Stimulated activated CD8-positive, alpha-beta memory T cell treated with anti-CD3 and anti-CD28 coated beads, Interleukin-4, amount 100 ng/mL, for 24 hours (primary cell): ENCODE measurements around the gene FANCD2.
"Not testable (repeated sequence)": the region's sequence is repeated elsewhere in the genome, so short reads cannot be mapped to it uniquely, and the experiment has no call there.

ENCODE experiments used
- DNase-seq: peaks from one replicate; pipeline ENCODE4 v3.0.0-alpha.2; 2020; ENCODE audit warnings: low read depth

FANCD2 gene

GRCh38 chr3:10108091-10108490 is 81.9 kb downstream of the FANCD2 start, which contains the start of gene FANCD2OS:
Gene FANCD2OS, minus strand, starts transcription at chr3:10108255. Its CDS starts 3,481 bp downstream, at chr3:10104774.
- DNase-seq, result no peak

- DNase-seq, result peak; percentile 86
These were observed 89.3 kb downstream of the FANCD2 start, which contains the start of gene BRK1 for GRCh38 chr3:10115326-10116137. Gene BRK1, plus strand, starts transcription at chr3:10115675. Its CDS starts 27 bp downstream, at chr3:10115702.

- DNase-seq, result no peak
These were observed 89.9 kb downstream of the FANCD2 start for GRCh38 chr3:10116138-10116460.

- no peak for DNase-seq
These were observed 90.7 kb downstream of the FANCD2 start for GRCh38 chr3:10116928-10117327.

DNA sequence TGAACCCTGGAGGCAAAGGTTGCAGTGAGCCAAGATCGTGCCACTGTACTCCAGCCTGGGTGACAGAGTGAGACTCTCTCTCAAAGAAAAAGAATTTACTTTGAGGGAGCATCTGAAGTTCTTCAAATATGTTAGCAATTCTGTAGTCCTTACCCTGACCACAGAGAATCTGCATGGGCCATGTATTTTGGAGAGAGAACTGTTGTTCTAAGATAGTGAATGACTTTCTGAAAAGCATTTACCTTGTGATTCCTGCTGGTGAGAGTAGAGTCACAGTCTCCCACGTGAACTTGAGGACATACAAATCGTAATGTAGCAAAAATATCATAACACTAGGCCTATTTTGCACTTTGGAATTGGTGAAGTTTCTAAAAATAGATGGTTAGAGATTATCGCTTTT is 93.1 kb downstream of the FANCD2 start:
- no peak for DNase-seq

DNA sequence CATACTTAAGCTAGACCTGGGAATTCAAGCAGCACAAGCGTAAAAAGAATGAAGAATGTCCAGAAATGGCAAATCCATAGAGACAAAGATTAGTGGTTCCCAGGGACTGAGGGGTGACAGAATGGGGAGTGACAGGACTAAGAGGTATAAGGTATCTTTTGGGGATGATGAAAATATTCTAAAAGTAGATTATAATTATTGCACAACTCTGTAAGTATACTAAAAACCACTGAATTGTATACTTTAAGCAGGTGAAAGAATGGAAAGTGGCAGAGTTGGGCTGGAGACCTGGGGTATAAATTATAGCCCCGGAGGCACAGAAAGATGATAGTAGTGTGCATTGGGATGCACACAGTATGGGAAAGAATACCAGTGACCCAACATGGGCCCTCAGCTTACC is 94.8 kb downstream of the FANCD2 start:
- DNase-seq, result no peak

DNA sequence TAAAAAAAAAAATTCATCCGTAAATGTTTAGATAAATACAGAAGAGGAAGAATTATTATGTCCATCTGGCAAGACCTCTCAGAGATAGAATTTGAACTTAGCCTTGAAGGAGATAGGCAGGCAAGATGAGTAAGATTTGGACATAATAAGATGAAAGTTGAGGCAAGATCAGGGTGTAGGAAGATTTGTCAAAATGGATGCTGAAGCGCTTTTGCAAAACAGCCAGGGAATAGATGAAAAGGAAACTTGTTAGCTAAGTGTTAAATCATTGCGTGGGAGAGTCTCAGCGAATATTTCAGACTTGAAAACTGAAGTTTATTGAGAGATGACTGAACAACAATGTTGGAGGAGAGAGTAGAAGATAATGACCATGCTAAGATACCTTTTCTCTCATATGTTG is 96.5 kb downstream of the FANCD2 start:
- no peak for DNase-seq

DNA sequence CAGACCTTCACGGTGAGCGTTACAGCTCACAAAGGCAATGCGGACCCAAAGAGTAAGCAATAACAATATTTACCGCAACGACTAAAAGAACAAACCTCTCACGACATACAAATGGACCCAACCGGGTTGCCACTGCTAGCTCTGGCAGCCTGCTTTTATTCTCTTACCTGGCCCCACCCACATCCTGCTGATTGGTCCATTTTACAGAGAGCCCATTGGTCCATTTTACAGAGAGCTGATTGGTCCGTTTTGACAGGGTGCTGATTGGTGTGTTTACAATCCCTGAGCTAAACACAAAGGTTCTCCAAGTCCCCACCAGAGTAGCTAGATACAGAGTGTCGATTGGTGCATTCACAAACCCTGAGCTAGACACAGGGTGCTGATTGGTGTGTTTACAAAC is 109.6 kb downstream of the FANCD2 start:
- not testable (repeated sequence) for DNase-seq

DNA sequence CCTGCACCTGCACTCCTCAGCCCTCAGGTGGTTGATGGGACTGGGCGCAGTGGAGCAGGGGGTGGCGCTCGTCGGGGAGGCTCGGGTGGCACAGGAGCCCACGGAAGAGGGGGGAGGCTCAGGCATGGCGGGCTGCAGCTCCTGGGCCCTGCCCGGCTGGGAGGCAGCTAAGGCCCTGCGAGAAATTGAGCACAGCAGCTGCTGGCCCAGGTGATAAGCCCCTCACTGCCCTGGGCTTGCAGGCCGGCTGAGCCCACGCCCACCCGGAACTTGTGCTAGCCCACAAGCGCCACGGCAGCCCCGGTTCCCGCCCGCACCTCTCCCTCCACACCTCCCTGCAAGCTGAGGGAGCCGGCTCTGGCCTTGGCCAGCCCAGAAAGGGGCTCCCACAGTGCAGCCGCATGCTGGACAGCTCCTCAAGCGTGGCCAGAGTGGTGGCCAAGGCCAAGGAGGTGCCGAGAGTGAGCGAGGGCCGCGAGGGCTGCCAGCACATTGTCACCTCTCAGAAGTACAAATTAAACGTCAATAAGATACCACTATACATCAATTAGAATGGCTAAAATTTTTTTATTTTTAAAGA is 110.3 kb downstream of the FANCD2 start:
- DNase-seq, result no peak

DNA sequence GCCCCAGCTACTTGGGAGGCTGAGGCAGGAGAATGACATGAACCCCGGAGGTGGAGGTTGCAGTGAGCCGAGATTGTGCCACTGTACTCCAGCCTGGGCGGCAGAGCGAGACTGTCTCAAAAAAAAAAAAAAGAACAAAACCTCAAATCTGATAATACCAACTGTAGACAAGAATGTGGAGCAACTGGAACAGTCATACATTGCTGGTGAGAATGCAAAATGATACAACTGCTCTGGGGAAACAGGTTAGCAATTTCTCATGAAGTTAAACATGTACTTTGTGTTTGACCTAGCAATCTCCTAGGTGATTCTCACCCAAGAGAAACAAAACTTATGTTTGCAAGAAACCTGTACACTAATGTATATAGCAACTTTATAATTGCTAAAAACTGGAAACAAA is 110.9 kb downstream of the FANCD2 start:
- no peak for DNase-seq

DNA sequence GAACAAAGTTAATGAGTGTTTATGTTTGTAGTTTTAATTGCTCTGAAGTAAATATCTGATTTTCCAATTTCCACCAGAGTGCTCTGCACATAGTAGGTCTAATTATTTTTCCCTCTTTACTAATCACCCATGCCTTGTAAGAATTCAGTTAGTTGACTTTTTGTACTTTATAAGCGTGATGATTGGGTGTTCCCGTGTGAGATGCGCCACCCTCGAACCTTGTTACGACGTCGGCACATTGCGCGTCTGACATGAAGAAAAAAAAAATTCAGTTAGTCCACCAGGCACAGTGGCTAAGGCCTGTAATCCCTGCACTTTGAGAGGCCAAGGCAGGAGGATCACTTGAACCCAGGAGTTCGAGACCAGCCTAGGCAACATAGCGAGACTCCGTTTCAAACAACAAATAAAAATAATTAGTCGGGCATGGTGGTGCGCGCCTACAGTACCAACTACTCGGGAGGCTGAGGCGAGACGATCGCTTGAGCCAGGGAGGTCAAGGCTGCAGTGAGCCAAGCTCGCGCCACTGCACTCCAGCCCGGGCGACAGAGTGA is 114.8 kb downstream of the FANCD2 start:
- no peak for DNase-seq

DNA sequence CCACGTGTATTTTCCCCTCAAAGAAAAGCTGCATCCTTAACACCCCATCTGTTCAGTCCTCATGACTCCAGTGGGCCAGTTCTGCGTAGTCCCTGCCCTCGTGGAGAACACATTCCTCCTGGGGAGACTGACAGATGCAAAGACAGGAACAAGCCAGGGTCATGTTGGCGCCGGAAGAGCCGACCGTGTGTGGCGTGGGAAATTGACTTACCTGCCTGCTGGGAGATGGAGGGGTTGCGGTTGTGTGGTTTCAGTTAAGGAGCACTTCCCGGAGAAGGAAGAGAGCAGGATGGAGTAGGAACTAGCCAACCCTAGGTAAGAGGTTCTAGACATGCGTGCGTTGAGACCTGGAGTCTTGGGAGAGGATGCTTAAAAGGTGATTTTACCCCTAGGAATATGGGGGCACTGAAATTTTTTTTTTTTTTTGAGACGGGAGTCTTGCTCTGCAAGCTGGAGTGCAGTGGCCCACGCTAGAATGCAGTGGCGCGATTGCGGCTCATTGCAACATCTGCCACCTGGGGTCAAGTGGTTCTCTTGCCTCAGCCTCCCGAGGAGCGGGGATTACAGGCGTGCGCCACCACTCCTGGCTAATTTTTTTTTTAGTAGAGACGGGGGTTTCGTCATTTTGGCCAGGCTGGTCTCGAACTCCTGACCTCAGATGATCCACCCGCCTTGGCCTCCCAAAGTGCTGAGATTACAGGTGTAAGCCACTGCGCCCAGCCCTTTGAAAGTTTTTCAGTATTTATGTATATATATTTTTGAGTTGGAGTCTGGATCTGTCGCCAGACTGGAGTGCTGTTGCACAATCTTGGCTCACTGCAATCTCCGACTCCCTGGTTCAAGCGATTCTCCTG is 116.7 kb downstream of the FANCD2 start:
- DNase-seq, result no peak

- DNase-seq, result no peak
These were observed 119.4 kb downstream of the FANCD2 start for GRCh38 chr3:10145685-10146084.

DNA sequence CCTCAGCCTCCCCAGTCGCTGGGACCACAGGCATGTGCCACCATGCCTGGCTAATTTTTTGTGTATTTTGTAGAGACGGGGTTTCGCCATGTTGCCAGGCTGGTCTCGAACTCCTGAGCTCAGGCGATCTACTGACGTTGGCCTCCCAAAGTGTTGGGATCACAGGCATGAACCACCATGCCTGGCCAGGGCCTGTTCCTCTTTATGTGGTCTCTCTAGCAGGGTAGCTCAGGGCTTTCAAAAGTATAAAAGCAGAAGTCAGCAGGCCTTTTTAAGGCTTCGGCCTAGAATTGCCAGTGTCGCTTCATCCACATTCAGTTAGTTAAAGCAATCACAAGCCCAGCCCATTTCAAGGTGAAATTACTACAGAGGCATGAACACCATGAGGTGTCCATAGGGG is 123.0 kb downstream of the FANCD2 start:
- DNase-seq, result no peak

- DNase-seq, result no peak
These were observed 124.8 kb downstream of the FANCD2 start for GRCh38 chr3:10150987-10151386.
